Measurements from ENCODE around the gene FBN3.

DNA sequence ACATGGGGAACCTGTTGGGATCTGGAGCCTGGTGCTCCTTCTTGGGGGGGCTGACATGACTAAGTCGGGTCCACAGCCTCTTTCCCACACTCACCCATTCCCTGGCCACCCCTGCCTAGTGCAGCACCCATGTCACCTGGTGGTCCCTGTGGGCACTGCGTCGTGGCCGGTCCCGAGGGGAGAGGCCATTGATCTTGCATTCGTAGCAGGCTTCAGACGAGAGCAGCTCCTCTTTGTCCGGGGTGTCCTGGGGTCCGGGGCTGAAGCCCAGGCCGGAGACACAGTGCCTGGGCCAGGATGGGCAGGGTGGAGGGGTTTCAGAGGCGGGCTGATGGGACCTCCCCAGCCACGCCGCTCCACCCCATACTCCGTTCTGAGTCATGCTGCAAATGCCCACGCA is 77.5 kb downstream of the FBN3 start:
- TF ChIP-seq CTCF (IDR thresholded peaks at IDR 0.05; ENCODE audit: insufficient read depth, low read length) (no peak), POLR2AphosphoS5 (IDR thresholded peaks at IDR 0.05; ENCODE audit: low read depth) (no peak)
